ENCODE measurements around the gene SKA2.
"Not testable (repeated sequence)": the region's sequence is repeated elsewhere in the genome, so short reads cannot be mapped to it uniquely, and the experiment has no call there.

Gene SKA2

DNA sequence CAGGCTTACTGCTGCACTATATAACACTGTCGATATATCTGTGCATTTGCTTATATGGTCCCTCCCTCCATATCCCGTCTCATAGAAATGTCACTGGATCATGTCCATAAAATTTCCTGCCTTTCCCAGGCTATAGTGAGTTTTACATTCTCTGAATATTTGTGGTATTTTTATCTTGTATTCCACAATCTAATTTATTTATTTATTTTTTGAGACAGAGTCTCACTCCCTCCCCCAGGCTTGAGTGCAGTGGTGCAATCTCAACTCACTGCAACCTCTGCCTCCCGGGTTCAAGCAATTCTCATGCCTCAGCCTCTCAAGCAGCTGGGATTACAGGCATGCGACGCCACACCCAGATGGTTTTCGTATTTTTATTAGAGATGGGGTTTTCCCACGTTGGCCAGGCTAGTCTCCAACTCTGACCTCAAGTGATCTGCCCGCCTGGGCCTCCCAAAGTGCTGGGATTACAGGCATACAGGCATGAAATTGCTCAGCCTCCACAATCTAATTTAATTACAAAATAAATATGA is 61.2 kb downstream of the SKA2 start:
- Mint-ChIP-seq H3K36me3 (peaks cover 7% of the 10 kb centered on the region), H3K4me3 (no peak overlapping the region), H3K27ac (no peak overlapping the region), H3K9me3 (ENCODE audit: low read depth) (no peaks in the 10 kb centered on the region), H3K27me3 (no peaks in the 10 kb centered on the region), H3K4me1 (ENCODE audit: low read depth) (peaks cover 17% of the 10 kb centered on the region)

DNA sequence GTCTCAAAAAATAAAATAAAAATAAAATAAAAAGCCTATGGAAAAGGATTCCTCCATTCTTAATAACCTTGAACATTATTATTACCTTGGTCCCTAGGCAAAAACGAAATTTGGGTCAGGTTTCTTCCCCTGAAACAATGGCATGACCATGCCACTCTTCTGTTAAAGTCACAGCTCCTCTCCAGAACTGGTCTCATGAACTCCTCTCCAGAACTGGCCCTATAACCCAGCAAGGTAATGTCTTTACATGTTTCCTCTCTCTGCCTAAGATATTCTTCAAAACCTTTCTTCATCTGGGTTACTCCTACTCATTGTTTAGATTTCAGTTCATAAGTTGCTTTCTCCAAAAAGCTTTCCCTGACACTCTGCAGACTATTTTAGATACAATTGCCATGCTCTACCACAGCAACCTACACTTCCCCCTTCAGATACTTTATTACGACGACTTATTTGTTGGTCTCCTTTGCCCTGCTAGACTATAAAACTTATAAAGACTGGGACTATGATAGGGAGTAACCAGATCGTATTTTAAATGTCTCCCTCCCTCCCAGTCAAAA is 61.8 kb downstream of the SKA2 start:
- Mint-ChIP-seq H3K27ac (no peak overlapping the region), H3K36me3 (peaks cover 7% of the 10 kb centered on the region), H3K27me3 (no peaks in the 10 kb centered on the region), H3K9me3 (ENCODE audit: low read depth) (no peaks in the 10 kb centered on the region), H3K4me1 (ENCODE audit: low read depth) (peaks cover 17% of the 10 kb centered on the region), H3K4me3 (no peak overlapping the region)

DNA sequence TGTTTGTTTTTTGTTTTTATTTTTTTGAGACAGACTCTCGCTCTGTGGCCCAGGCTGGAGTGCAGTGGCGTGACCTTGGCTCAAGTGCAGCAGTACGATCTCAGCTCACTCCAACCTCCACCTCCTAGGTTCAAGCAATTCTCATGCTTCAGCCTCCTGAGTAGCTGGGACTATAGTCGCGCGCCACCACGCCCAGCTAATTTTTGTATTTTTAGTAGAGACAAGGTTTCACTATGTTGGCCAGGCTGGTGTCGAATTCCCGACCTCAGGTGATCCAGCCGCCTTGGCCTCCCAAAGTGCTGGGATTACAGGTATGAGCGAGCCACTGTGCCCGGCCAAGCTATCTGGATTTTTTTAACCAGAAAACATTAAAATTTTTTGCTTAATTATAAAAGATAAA is 64.4 kb downstream of the SKA2 start:
- peaks cover 11% of the 10 kb centered on the region for H3K4me1 Mint-ChIP-seq (ENCODE audit: low read depth)
- not testable (repeated sequence) for H3K36me3 Mint-ChIP-seq; H3K27me3 Mint-ChIP-seq; H3K9me3 Mint-ChIP-seq (ENCODE audit: low read depth); H3K27ac Mint-ChIP-seq; H3K4me3 Mint-ChIP-seq

DNA sequence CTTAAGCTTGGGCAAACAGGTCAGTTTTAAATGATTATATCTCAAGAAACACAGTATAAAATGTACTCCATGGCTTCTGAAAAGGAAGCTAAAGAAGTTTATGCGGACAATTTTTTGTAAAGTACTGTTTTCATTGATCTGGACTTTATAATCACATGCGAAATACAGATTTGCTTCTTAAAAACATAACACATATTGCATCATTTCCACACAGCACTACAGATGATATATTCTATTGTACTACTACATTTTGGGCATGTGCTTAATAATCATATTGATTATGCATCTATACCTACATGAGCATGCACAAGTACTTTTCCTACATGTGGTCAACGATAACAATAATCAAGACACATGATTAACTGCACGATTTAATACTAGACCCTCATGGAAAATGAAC is 70.8 kb downstream of the SKA2 start:
- Mint-ChIP-seq H3K36me3 (peaks cover 21% of the 10 kb centered on the region), H3K9me3 (ENCODE audit: low read depth) (no peaks in the 10 kb centered on the region), H3K4me1 (ENCODE audit: low read depth) (peaks cover 5% of the 10 kb centered on the region), H3K27me3 (no peaks in the 10 kb centered on the region), H3K4me3 (no peak overlapping the region), H3K27ac (no peak overlapping the region)

DNA sequence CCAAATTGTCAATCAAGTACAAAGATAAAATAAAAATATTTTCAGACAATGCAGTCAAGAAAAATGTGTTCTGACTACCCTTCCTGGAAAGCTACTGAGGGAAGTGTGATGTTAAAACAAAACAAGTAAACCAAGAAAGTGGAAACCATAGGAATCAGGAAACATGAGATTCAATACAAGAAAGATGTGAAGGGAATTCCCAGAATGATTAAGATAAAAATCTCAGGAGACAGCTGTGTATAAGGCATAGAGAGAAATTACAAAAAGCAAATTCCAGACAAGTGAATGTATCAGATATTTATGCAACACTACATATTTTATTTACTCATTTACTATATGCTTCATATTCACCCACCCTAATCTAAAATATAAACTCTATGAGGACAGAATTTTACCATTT is 80.5 kb downstream of the SKA2 start:
- H3K27me3 Mint-ChIP-seq: no peaks in the 10 kb centered on the region
- no peaks in the 10 kb centered on the region for H3K4me1 Mint-ChIP-seq (ENCODE audit: low read depth)
- no peak overlapping the region for H3K4me3 Mint-ChIP-seq
- no peak overlapping the region for H3K27ac Mint-ChIP-seq
- H3K9me3 Mint-ChIP-seq (ENCODE audit: low read depth): no peaks in the 10 kb centered on the region
- H3K36me3 Mint-ChIP-seq: peaks cover 21% of the 10 kb centered on the region

DNA sequence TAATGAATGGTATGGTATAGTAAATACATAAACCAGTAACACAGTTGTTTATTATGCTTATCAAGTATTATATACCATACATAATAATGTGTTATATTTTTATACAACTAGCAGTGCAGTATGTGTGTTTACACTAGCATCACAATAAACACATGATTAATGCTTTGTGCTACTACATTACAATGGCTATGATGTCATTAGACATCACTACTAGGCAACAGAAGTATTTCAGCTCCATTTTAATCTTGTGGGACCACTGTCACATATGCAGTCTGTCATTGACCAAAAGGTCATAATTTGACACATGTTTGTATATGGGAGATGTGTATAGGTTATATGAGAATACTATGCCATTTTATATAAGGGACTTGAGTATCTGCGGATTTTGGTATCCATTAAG is 81.0 kb downstream of the SKA2 start:
- Mint-ChIP-seq H3K9me3 (ENCODE audit: low read depth) (no peaks in the 10 kb centered on the region), H3K4me1 (ENCODE audit: low read depth) (no peaks in the 10 kb centered on the region), H3K36me3 (peaks cover 23% of the 10 kb centered on the region), H3K4me3 (no peak overlapping the region), H3K27me3 (no peaks in the 10 kb centered on the region), H3K27ac (no peak overlapping the region)

DNA sequence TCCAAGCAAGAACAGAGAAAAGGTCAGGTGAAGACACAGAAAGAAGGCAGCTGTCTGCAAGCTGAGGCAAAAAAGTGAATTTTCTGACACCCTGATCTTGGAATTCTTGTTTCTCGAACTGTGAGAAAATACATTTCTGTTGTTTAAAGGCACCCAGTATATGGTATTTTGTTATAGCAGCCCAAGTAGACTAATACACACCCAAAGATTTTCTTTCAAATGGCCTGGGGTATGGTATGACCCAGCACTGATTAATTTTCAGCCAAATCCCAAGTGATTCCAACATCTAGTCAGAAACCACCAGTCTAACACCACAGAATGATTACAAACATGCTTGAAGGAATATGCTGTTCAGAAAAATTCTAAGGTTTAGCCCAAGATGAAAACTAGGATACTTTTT is 85.1 kb downstream of the SKA2 start:
- Mint-ChIP-seq H3K36me3 (peaks cover 19% of the 10 kb centered on the region), H3K27ac (no peak overlapping the region), H3K9me3 (ENCODE audit: low read depth) (no peaks in the 10 kb centered on the region), H3K4me1 (ENCODE audit: low read depth) (no peaks in the 10 kb centered on the region), H3K4me3 (no peak overlapping the region), H3K27me3 (no peaks in the 10 kb centered on the region)

DNA sequence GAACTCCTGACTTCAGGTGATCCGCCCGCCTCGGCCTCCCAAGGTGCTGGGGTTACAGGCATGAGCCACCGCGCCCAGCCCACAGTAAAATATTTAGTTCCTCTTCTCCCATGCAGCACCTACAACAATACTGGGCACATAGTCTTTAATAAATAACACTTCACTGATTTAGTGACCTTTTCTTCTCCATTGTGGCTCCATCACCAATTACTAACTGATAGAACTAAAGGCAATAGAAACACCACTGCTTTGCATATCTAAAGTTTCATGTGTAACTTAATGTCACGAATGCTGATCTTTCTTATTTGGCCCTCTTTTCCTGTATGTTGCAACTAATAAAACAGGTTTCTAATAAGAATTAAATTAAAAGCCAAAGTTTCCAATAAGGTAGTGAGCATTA is 87.2 kb downstream of the SKA2 start:
- Mint-ChIP-seq H3K27ac (no peak overlapping the region), H3K27me3 (no peaks in the 10 kb centered on the region), H3K9me3 (ENCODE audit: low read depth) (no peaks in the 10 kb centered on the region), H3K36me3 (peaks cover 18% of the 10 kb centered on the region), H3K4me3 (no peak overlapping the region), H3K4me1 (ENCODE audit: low read depth) (no peaks in the 10 kb centered on the region)

DNA sequence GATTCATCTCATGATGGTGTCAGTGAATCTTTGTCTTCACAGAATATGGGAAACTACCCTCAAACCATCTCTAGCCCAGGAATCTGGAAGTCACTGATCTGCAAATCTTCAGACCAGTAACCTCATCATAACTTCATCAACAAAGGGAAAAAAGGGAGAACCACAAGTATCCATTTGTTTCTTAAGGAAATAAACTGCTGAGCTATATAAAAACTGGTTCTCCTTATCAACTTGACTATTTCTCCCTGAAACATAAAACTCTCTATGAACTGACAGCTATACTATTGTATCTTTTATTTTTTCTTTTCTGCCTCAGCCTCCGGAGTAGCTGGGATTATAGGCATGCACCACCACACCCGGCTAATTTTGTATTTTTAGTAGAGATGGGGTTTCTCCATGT is 87.6 kb downstream of the SKA2 start:
- no peak overlapping the region for H3K27ac Mint-ChIP-seq
- H3K36me3 Mint-ChIP-seq: peaks cover 20% of the 10 kb centered on the region
- no peaks in the 10 kb centered on the region for H3K27me3 Mint-ChIP-seq
- no peak overlapping the region for H3K4me3 Mint-ChIP-seq
- no peaks in the 10 kb centered on the region for H3K9me3 Mint-ChIP-seq (ENCODE audit: low read depth)
- no peaks in the 10 kb centered on the region for H3K4me1 Mint-ChIP-seq (ENCODE audit: low read depth)

DNA sequence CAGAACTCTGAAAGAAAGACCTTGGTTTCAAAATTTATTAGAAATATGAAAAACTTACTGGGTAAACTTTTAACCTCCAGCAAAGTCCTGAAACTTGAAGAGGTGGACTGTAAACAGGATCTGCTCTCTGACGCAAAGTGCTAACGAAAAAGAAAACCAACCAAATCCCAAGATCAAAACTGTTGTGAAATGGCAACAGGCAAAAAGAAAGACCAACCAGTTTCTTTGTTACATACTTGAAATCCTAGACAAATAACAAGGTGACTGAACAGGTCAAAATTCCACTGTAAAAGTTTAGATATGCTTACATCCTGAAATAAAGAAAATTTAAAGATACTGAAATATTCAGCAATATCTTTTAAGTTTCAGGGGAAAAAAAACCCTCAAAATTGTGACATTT is 92.5 kb downstream of the SKA2 start:
- Mint-ChIP-seq H3K4me1 (ENCODE audit: low read depth) (no peaks in the 10 kb centered on the region), H3K9me3 (ENCODE audit: low read depth) (no peaks in the 10 kb centered on the region), H3K27ac (no peak overlapping the region), H3K27me3 (no peaks in the 10 kb centered on the region), H3K4me3 (no peak overlapping the region), H3K36me3 (peaks cover 15% of the 10 kb centered on the region)
